ENCODE data around the gene RPL10A.

Gene RPL10A

GRCh38 chr6:35506536-35506935 lies 38.3 kb downstream of the RPL10A start:
- no peak overlapping the region for H3K4me2 ChIP-seq
- no peak overlapping the region for H3K27ac ChIP-seq
- H2AFZ ChIP-seq (ENCODE audit: low read depth), result no peak overlapping the region
- H3K36me3 ChIP-seq (ENCODE audit: insufficient read depth), result no peaks in the 10 kb centered on the region
- H3K9ac ChIP-seq, result no peak overlapping the region
- H4K20me1 ChIP-seq (ENCODE audit: insufficient read depth), result no peaks in the 10 kb centered on the region
- H3K4me3 ChIP-seq (IDR thresholded peaks at IDR 0.05; ENCODE audit: insufficient read depth, low read depth, low read length), result no peak overlapping the region
- TF ChIP-seq CTCF (conservative IDR thresholded peaks at IDR 0.05; ENCODE audit: low read depth, low read length), result no peak
- no peaks in the 10 kb centered on the region for H3K79me2 ChIP-seq (ENCODE audit: insufficient read depth, low read depth)
- no peaks in the 10 kb centered on the region for H3K4me1 ChIP-seq (ENCODE audit: low read depth, poor library complexity, severe bottlenecking)
- H3K27me3 ChIP-seq (ENCODE audit: insufficient read depth, low read depth), result no peaks in the 10 kb centered on the region

GRCh38 chr6:35507221-35507620 lies 39.0 kb downstream of the RPL10A start:
- no peaks in the 10 kb centered on the region for H3K36me3 ChIP-seq (ENCODE audit: insufficient read depth)
- H3K27me3 ChIP-seq (ENCODE audit: insufficient read depth, low read depth), result no peaks in the 10 kb centered on the region
- no peak overlapping the region for H3K9ac ChIP-seq
- H3K4me1 ChIP-seq (ENCODE audit: low read depth, poor library complexity, severe bottlenecking), result no peaks in the 10 kb centered on the region
- H3K4me2 ChIP-seq, result no peak overlapping the region
- H3K79me2 ChIP-seq (ENCODE audit: insufficient read depth, low read depth), result no peaks in the 10 kb centered on the region
- TF ChIP-seq CTCF (conservative IDR thresholded peaks at IDR 0.05; ENCODE audit: low read depth, low read length), result no peak
- H3K4me3 ChIP-seq (IDR thresholded peaks at IDR 0.05; ENCODE audit: insufficient read depth, low read depth, low read length), result no peak overlapping the region
- H4K20me1 ChIP-seq (ENCODE audit: insufficient read depth), result no peaks in the 10 kb centered on the region
- H3K27ac ChIP-seq, result no peak overlapping the region
- H2AFZ ChIP-seq (ENCODE audit: low read depth), result no peak overlapping the region

DNA sequence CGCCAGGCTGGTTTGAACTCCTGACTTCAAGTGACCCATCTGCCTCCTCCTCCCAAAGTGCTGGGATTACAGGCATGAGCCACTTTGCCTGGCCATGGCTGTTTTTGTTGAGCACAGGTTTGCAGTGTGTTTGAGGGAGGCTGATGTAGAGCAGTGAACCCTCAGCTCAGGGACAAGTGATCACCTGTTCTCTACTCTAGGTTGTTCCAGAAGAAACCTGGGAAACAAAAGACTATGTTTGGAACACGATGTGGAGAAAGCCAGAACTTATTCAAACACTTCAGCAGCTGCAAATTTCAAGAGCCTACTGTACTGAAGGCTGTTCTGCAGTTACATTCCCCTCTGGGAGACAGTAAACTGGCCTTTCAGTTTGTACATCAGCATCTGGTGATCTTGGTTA lies 39.8 kb downstream of the RPL10A start:
- H3K36me3 ChIP-seq (ENCODE audit: insufficient read depth), result no peaks in the 10 kb centered on the region
- H3K27me3 ChIP-seq (ENCODE audit: insufficient read depth, low read depth), result no peaks in the 10 kb centered on the region
- no peak overlapping the region for H3K4me2 ChIP-seq
- no peaks in the 10 kb centered on the region for H3K79me2 ChIP-seq (ENCODE audit: insufficient read depth, low read depth)
- H3K4me3 ChIP-seq (IDR thresholded peaks at IDR 0.05; ENCODE audit: insufficient read depth, low read depth, low read length), result no peak overlapping the region
- no peaks in the 10 kb centered on the region for H3K4me1 ChIP-seq (ENCODE audit: low read depth, poor library complexity, severe bottlenecking)
- no peak overlapping the region for H3K27ac ChIP-seq
- no peaks in the 10 kb centered on the region for H4K20me1 ChIP-seq (ENCODE audit: insufficient read depth)
- H2AFZ ChIP-seq (ENCODE audit: low read depth), result no peak overlapping the region
- no peak for TF ChIP-seq CTCF (conservative IDR thresholded peaks at IDR 0.05; ENCODE audit: low read depth, low read length)
- H3K9ac ChIP-seq, result no peak overlapping the region

GRCh38 chr6:35508542-35508941 lies 40.3 kb downstream of the RPL10A start:
- Histone ChIP-seq H3K4me3 (IDR thresholded peaks at IDR 0.05; ENCODE audit: insufficient read depth, low read depth, low read length) (no peak overlapping the region), H3K36me3 (ENCODE audit: insufficient read depth) (no peaks in the 10 kb centered on the region), H3K4me2 (no peak overlapping the region), H2AFZ (ENCODE audit: low read depth) (no peak overlapping the region), H3K27me3 (ENCODE audit: insufficient read depth, low read depth) (no peaks in the 10 kb centered on the region), H3K4me1 (ENCODE audit: low read depth, poor library complexity, severe bottlenecking) (no peaks in the 10 kb centered on the region), H4K20me1 (ENCODE audit: insufficient read depth) (no peaks in the 10 kb centered on the region), H3K9ac (no peak overlapping the region), H3K27ac (no peak overlapping the region), H3K79me2 (ENCODE audit: insufficient read depth, low read depth) (no peaks in the 10 kb centered on the region)
- no peak for TF ChIP-seq CTCF (conservative IDR thresholded peaks at IDR 0.05; ENCODE audit: low read depth, low read length)

Measured in KMS-11 (cell line).